OCI-LY1 (cell line): ENCODE results near the gene ME1.

Experiments used
- H2AFZ ChIP-seq: fragments of 200-600 bp; sonication (generic), shearing (Covaris generic); 2 replicates; pipeline ENCODE4 v1.6.0; 2014; ENCODE audit warnings: antibody characterized with exemption, mild to moderate bottlenecking, low read length
- H3F3A ChIP-seq: fragments of 200-600 bp; sonication (generic), shearing (Covaris generic); 2 replicates; pipeline ENCODE4 v1.6.0; 2014; ENCODE audit warnings: mild to moderate bottlenecking, antibody characterized with exemption, low read length, moderate library complexity; ENCODE audit not compliant: insufficient read depth
- H3K27ac ChIP-seq: fragments of 200-600 bp; sonication (generic); 2 replicates; pipeline ENCODE4 v1.5.1; 2014; ENCODE audit warnings: low read length, mixed run types, mild to moderate bottlenecking, low read depth; ENCODE audit not compliant: poor library complexity, severe bottlenecking
- H3K27me3 ChIP-seq: fragments of 200-600 bp; sonication (generic); 2 replicates; pipeline ENCODE4 v1.6.0; 2014; ENCODE audit warnings: antibody characterized with exemption, mild to moderate bottlenecking, low read length, moderate library complexity; ENCODE audit not compliant: insufficient read depth
- H3K36me3 ChIP-seq: fragments of 200-600 bp; sonication (generic); 2 replicates; pipeline ENCODE4 v1.6.1; 2014; ENCODE audit warnings: mild to moderate bottlenecking, antibody characterized with exemption, low read length, moderate library complexity, mixed read lengths; ENCODE audit not compliant: insufficient read depth
- H3K4me1 ChIP-seq: fragments of 200-600 bp; sonication (generic); 2 replicates; pipeline ENCODE4 v1.5.1; 2014; ENCODE audit warnings: mild to moderate bottlenecking, low read length, moderate library complexity; ENCODE audit not compliant: insufficient read depth, severe bottlenecking
- H3K4me2 ChIP-seq: fragments of 200-600 bp; sonication (generic), shearing (Covaris generic); 2 replicates; pipeline ENCODE4 v1.6.1; 2014; ENCODE audit warnings: low read length
- H3K4me3 ChIP-seq: fragments of 200-600 bp; sonication (generic); 2 replicates; pipeline ENCODE4 v1.5.1; 2014; ENCODE audit warnings: low read length, low read depth, mild to moderate bottlenecking, mixed read lengths; ENCODE audit not compliant: poor library complexity, severe bottlenecking
- H3K79me2 ChIP-seq: fragments of 200-600 bp; shearing (Covaris generic); 2 replicates; pipeline ENCODE4 v1.6.1; 2016; ENCODE audit warnings: mixed run types, low read length, mixed read lengths; ENCODE audit not compliant: insufficient read depth
- H3K9ac ChIP-seq: fragments of 200-600 bp; sonication (generic), shearing (Covaris generic); 2 replicates; pipeline ENCODE4 v1.6.1; 2014; ENCODE audit warnings: mild to moderate bottlenecking, low read length, mixed read lengths
- H3K9me2 ChIP-seq: fragments of 200-600 bp; sonication (generic), shearing (Covaris generic); 2 replicates; pipeline ENCODE4 v1.6.1; 2014; ENCODE audit warnings: low read depth, mild to moderate bottlenecking, low read length, mixed read lengths
- H3K9me3 ChIP-seq: fragments of 200-600 bp; shearing (Covaris generic); 2 replicates; pipeline ENCODE4 v1.6.1; 2014; ENCODE audit warnings: low read length, mixed read lengths
- H4K20me1 ChIP-seq: fragments of 200-600 bp; sonication (generic), shearing (Covaris generic); 2 replicates; pipeline ENCODE4 v1.6.0; 2016; ENCODE audit warnings: mild to moderate bottlenecking, low read length; ENCODE audit not compliant: insufficient read depth
- EZH2 ChIP-seq: fragments of 200-600 bp; sonication (generic), shearing (Covaris generic); IDR thresholded peaks from 2 replicates; pipeline ENCODE4 v1.8.0; 2017; ENCODE audit warnings: borderline replicate concordance, mixed run types, mild to moderate bottlenecking, antibody characterized with exemption, low read length, moderate library complexity, mixed read lengths
- TF ChIP-seq, protein P1 (sequence below): fragments of 200-600 bp; sonication (generic), shearing (Covaris generic); IDR thresholded peaks from 2 replicates; pipeline ENCODE4 v1.5.1; 2017; ENCODE audit warnings: mild to moderate bottlenecking, antibody characterized with exemption, low read length, moderate library complexity, mixed read lengths

ME1 gene

GRCh38 chr6:83169511-83169910 is 261.3 kb downstream of the ME1 start:
- Histone ChIP-seq H4K20me1 (no peaks in the 10 kb centered on the region), H3K9ac (no peak overlapping the region), H3K4me2 (no peak overlapping the region), H3K27me3 (no peaks in the 10 kb centered on the region), H3K9me2 (no peaks in the 10 kb centered on the region), H3K4me3 (no peak overlapping the region), H3K9me3 (no peaks in the 10 kb centered on the region), H3K79me2 (no peaks in the 10 kb centered on the region), H3K27ac (no peak overlapping the region), H2AFZ (no peak overlapping the region), H3K36me3 (peaks cover 96% of the 10 kb centered on the region), H3F3A (no peaks in the 10 kb centered on the region), H3K4me1 (no peaks in the 10 kb centered on the region)
- TF ChIP-seq, protein P1, sequence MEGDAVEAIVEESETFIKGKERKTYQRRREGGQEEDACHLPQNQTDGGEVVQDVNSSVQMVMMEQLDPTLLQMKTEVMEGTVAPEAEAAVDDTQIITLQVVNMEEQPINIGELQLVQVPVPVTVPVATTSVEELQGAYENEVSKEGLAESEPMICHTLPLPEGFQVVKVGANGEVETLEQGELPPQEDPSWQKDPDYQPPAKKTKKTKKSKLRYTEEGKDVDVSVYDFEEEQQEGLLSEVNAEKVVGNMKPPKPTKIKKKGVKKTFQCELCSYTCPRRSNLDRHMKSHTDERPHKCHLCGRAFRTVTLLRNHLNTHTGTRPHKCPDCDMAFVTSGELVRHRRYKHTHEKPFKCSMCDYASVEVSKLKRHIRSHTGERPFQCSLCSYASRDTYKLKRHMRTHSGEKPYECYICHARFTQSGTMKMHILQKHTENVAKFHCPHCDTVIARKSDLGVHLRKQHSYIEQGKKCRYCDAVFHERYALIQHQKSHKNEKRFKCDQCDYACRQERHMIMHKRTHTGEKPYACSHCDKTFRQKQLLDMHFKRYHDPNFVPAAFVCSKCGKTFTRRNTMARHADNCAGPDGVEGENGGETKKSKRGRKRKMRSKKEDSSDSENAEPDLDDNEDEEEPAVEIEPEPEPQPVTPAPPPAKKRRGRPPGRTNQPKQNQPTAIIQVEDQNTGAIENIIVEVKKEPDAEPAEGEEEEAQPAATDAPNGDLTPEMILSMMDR = no peak
- TF ChIP-seq EZH2 = no peak

- H3K79me2 ChIP-seq = no peaks in the 10 kb centered on the region
- H3K27me3 ChIP-seq = no peaks in the 10 kb centered on the region
- H2AFZ ChIP-seq = no peak overlapping the region
- H3K4me3 ChIP-seq = no peak overlapping the region
- no peaks in the 10 kb centered on the region for H4K20me1 ChIP-seq
- no peaks in the 10 kb centered on the region for H3K4me1 ChIP-seq
- no peak overlapping the region for H3K27ac ChIP-seq
- H3K36me3 ChIP-seq = peaks cover 96% of the 10 kb centered on the region
- no peak overlapping the region for H3K9ac ChIP-seq
- no peaks in the 10 kb centered on the region for H3K9me3 ChIP-seq
- no peak for TF ChIP-seq EZH2
- H3K9me2 ChIP-seq = no peaks in the 10 kb centered on the region
- no peaks in the 10 kb centered on the region for H3F3A ChIP-seq
- no peak overlapping the region for H3K4me2 ChIP-seq
Measured at GRCh38 chr6:83169106-83169505, 261.7 kb downstream of the ME1 start.

DNA sequence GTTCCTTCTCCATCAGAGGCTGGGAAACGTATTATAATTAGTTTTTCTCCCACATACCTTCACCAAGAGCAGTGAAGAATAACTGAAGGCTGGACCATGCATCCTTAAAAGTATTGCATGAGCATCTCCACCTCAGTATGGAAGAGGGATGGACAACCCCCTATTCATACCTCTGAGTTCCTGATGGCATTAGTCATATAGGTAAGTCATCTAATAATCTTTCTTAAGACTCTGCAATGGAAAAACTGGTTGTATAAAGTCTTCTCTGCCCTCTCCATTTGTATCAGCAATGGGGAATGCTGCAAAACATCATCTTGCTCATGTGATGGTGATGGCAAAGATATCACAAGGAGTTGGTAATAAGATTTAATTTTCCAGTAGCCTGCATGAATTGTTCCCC is 262.3 kb downstream of the ME1 start:
- no peaks in the 10 kb centered on the region for H3K4me1 ChIP-seq
- H3K9ac ChIP-seq = no peak overlapping the region
- TF ChIP-seq EZH2 = no peak
- H3K27me3 ChIP-seq = no peaks in the 10 kb centered on the region
- peaks cover 98% of the 10 kb centered on the region for H3K36me3 ChIP-seq
- H4K20me1 ChIP-seq = no peaks in the 10 kb centered on the region
- H3K9me2 ChIP-seq = no peaks in the 10 kb centered on the region
- H2AFZ ChIP-seq = no peak overlapping the region
- H3K4me3 ChIP-seq = no peak overlapping the region
- no peak overlapping the region for H3K27ac ChIP-seq
- H3K9me3 ChIP-seq = no peaks in the 10 kb centered on the region
- no peaks in the 10 kb centered on the region for H3F3A ChIP-seq
- no peak overlapping the region for H3K4me2 ChIP-seq
- H3K79me2 ChIP-seq = no peaks in the 10 kb centered on the region

GRCh38 chr6:83167726-83168278 is 263.0 kb downstream of the ME1 start:
- Histone ChIP-seq H4K20me1 (no peaks in the 10 kb centered on the region), H3K4me1 (no peaks in the 10 kb centered on the region), H2AFZ (no peak overlapping the region), H3K9me2 (no peaks in the 10 kb centered on the region), H3K27me3 (no peaks in the 10 kb centered on the region), H3F3A (no peaks in the 10 kb centered on the region), H3K4me2 (no peak overlapping the region), H3K9ac (no peak overlapping the region), H3K36me3 (peaks cover 98% of the 10 kb centered on the region), H3K9me3 (no peaks in the 10 kb centered on the region), H3K27ac (no peak overlapping the region), H3K79me2 (no peaks in the 10 kb centered on the region), H3K4me3 (no peak overlapping the region)
- TF ChIP-seq EZH2 = no peak
- TF ChIP-seq, protein P1 = no peak
